ENCODE results near the gene PDZRN3.

GRCh38 chr3:73453666-73454065 is 171.1 kb downstream of the PDZRN3 start:
- TF ChIP-seq ESRRG (CRISPR knock-in tag; IDR thresholded peaks at IDR 0.05) (no peak), PATZ1 (CRISPR knock-in tag; IDR thresholded peaks at IDR 0.05; ENCODE audit: borderline replicate concordance) (no peak), CSRNP3 (CRISPR knock-in tag; IDR thresholded peaks at IDR 0.05) (no peak), ZFP3 (CRISPR knock-in tag; IDR thresholded peaks at IDR 0.05) (no peak), ZNF565 (CRISPR knock-in tag; conservative IDR thresholded peaks at IDR 0.05; ENCODE audit: low read depth) (no peak), SNAI2 (CRISPR knock-in tag; IDR thresholded peaks at IDR 0.05) (no peak), CREB5 (CRISPR knock-in tag; IDR thresholded peaks at IDR 0.05; ENCODE audit: low read depth) (no peak), ZC3H10 (CRISPR knock-in tag; IDR thresholded peaks at IDR 0.05) (no peak), TOX (CRISPR knock-in tag; IDR thresholded peaks at IDR 0.05; ENCODE audit: borderline replicate concordance) (no peak), ZFP30 (CRISPR knock-in tag; IDR thresholded peaks at IDR 0.05) (no peak), CSDC2 (CRISPR knock-in tag; IDR thresholded peaks at IDR 0.05) (no peak), ZNF70 (CRISPR knock-in tag; IDR thresholded peaks at IDR 0.05) (no peak), ARNTL (CRISPR knock-in tag; IDR thresholded peaks at IDR 0.05; ENCODE audit: borderline replicate concordance, low read depth) (no peak)
